ENCODE data around the gene PYGO1. TPM values are rescaled to one million over a fixed set of nuclear protein-coding genes. Genes with fewer than 3 reads are reported as not detected.

Gene PYGO1
- total RNA-seq, 1 experiment from 2014 or later, result 0.83 TPM

GRCh38 chr15:55613727-55614126, 25.6 kb upstream of the PYGO1 start:
- Histone ChIP-seq H4K5ac (ENCODE audit: insufficient read length, low read depth, low read length) (no peak overlapping the region), H2BK12ac (ENCODE audit: insufficient read length, low read depth, low read length) (no peak overlapping the region), H4K8ac (replicated peaks; ENCODE audit: insufficient read length, low read depth, low read length) (no peak overlapping the region), H3K79me2 (ENCODE audit: insufficient read depth, low read length) (no peaks in the 10 kb centered on the region), H2AK5ac (ENCODE audit: insufficient read length, low read length) (no peak overlapping the region), H2BK120ac (ENCODE audit: low read depth, low read length, poor library complexity, severe bottlenecking) (no peak overlapping the region), H4K91ac (ENCODE audit: insufficient read length, low read depth, low read length) (no peak overlapping the region), H3K18ac (ENCODE audit: insufficient read length, low read depth, low read length) (no peak overlapping the region), H2BK15ac (ENCODE audit: low read depth, low read length) (no peak overlapping the region), H3K4me1 (ENCODE audit: insufficient read depth, low read length) (no peaks in the 10 kb centered on the region), H4K20me1 (ENCODE audit: control insufficient read depth, insufficient read depth, insufficient read length) (no peaks in the 10 kb centered on the region), H3K79me1 (ENCODE audit: insufficient read depth, low read depth, low read length, poor library complexity, severe bottlenecking) (no peaks in the 10 kb centered on the region), H3K23me2 (ENCODE audit: insufficient read length, low read depth, low read length, poor library complexity, severe bottlenecking) (no peaks in the 10 kb centered on the region), H2BK20ac (ENCODE audit: low read depth, low read length, poor library complexity, severe bottlenecking) (no peak overlapping the region), H3K27ac (ENCODE audit: insufficient read length, low read depth, low read length) (no peak overlapping the region), H2AFZ (ENCODE audit: low read length) (no peak overlapping the region), H3K9me3 (ENCODE audit: control insufficient read depth, low read depth, low read length) (no peaks in the 10 kb centered on the region), H3K27me3 (ENCODE audit: insufficient read depth, low read length) (no peaks in the 10 kb centered on the region), H3K56ac (ENCODE audit: insufficient read length, low read depth, low read length) (no peak overlapping the region), H3K4me2 (ENCODE audit: insufficient read depth, insufficient read length, low read length) (no peak overlapping the region), H3K23ac (ENCODE audit: insufficient read length, low read depth, low read length) (no peak overlapping the region), H3K14ac (ENCODE audit: insufficient read depth, low read length) (no peak overlapping the region), H3K4ac (ENCODE audit: low read depth, low read length) (no peak overlapping the region), H3K9ac (ENCODE audit: extremely low read depth, insufficient read length, low read length) (no peak overlapping the region), H3T11ph (ENCODE audit: low read length) (no peak overlapping the region), H2BK5ac (ENCODE audit: insufficient read length, low read length) (no peak overlapping the region)
- H3K4me3 Mint-ChIP-seq, result no peak overlapping the region
- H3K27ac Mint-ChIP-seq, result peak overlapping the region in 1 of 3 experiments; percentile 8; a peak in 1 of 7 replicates
- TF ChIP-seq CTCF (conservative IDR thresholded peaks at IDR 0.05), result no peak
- H3K4me1 Mint-ChIP-seq, result peaks cover 22 to 42% of the 10 kb centered on the region in 2 experiments
- H3K36me3 Mint-ChIP-seq (ENCODE audit: insufficient read depth in 1 of 3, low read depth in 3 of 3), result no peaks in the 10 kb centered on the region; a peak in 1 of 7 replicates
- H3K9me3 Mint-ChIP-seq, result no peaks in the 10 kb centered on the region; a peak in 2 of 5 replicates
- no peaks in the 10 kb centered on the region for H3K27me3 Mint-ChIP-seq (ENCODE audit: low read depth)
- no peak for DNase-seq
- no CpG with 5 or more reads among the region's 4 CpGs for WGBS (ENCODE audit: extremely low coverage, insufficient read length, low lambda C conversion rate)
